IMR-90 (cell line): ENCODE measurements around the gene PRDX5.

Experiments
- BHLHE40 ChIP-seq: fragments of 150-350 bp; IDR thresholded peaks from 2 replicates; pipeline ENCODE4 v1.6.1; 2016; ENCODE audit warnings: mild to moderate bottlenecking, low read depth, low read length
- CEBPB ChIP-seq: IDR thresholded peaks from 2 replicates; pipeline ENCODE4 v1.6.1; 2012; ENCODE audit warnings: low read depth, low read length, improper control_type of control experiment
- CTCF ChIP-seq: conservative IDR thresholded peaks from 2 replicates; pipeline ENCODE4 v1.5.1; 2012; ENCODE audit warnings: mild to moderate bottlenecking, low read depth, low read length, improper control_type of control experiment
- MAZ ChIP-seq: IDR thresholded peaks from 2 replicates; pipeline ENCODE4 v1.6.1; 2012; ENCODE audit warnings: low read depth, mild to moderate bottlenecking, low read length, improper control_type of control experiment, moderate library complexity, borderline replicate concordance
- MXI1 ChIP-seq: IDR thresholded peaks from 2 replicates; pipeline ENCODE4 v1.6.1; 2012; ENCODE audit warnings: low read depth, mild to moderate bottlenecking, low read length, moderate library complexity, borderline replicate concordance
- NFE2L2 ChIP-seq: fragments of 150-350 bp; IDR thresholded peaks from 2 replicates; pipeline ENCODE4 v1.6.1; 2016; ENCODE audit warnings: low read depth, mild to moderate bottlenecking, low read length
- POLR2A ChIP-seq: IDR thresholded peaks from 2 replicates; pipeline ENCODE4 v1.6.1; 2012; ENCODE audit warnings: mild to moderate bottlenecking, low read depth, low read length
- RAD21 ChIP-seq: IDR thresholded peaks from 2 replicates; pipeline ENCODE4 v1.6.1; 2012; ENCODE audit warnings: low read length, improper control_type of control experiment
- RFX5 ChIP-seq: IDR thresholded peaks from 2 replicates; pipeline ENCODE4 v1.8.0; 2012; ENCODE audit warnings: low read depth, mild to moderate bottlenecking, low read length, moderate library complexity
- SMC3 ChIP-seq: fragments of 150-350 bp; IDR thresholded peaks from 2 replicates; pipeline ENCODE4 v1.6.1; 2016; ENCODE audit warnings: low read depth, mild to moderate bottlenecking, antibody characterized with exemption, low read length, moderate library complexity

- TF ChIP-seq RFX5 (no peak), NFE2L2 (no peak), CTCF (no peak), POLR2A (no peak), RAD21 (no peak), CEBPB (no peak), MAZ (no peak), SMC3 (no peak), MXI1 (no peak), BHLHE40 (no peak)
These were observed 9.5 kb downstream of the PRDX5 start for GRCh38 chr11:64327375-64327774.
